Lower lobe of right lung (tissue), 2 donors: Measurements from ENCODE around the gene SLC36A3. TPM values are rescaled to one million over a fixed set of nuclear protein-coding genes. Genes with fewer than 3 reads are reported as not detected.

Experiments
- ATAC-seq, 2 donors: fragments of 200-7000 bp; cut with Tn5 transposase; one replicate each; pipeline ENCODE4 v1.9.1; 2020 to 2022; ENCODE audit warnings: mild to moderate bottlenecking in 2 of 2, moderate library complexity in 2 of 2
- DNase-seq: peaks from one replicate; pipeline ENCODE4 v3.0.0-alpha.2; 2020
- H3K27ac ChIP-seq: fragments of 200-600 bp; one replicate; pipeline ENCODE4 v1.8.0; 2022
- H3K27me3 ChIP-seq: fragments of 200-600 bp; one replicate; pipeline ENCODE4 v1.8.0; 2022; ENCODE audit warnings: low read depth
- H3K36me3 ChIP-seq: fragments of 200-600 bp; one replicate; pipeline ENCODE4 v1.8.0; 2022; ENCODE audit warnings: mild to moderate bottlenecking
- H3K4me1 ChIP-seq: fragments of 200-600 bp; one replicate; pipeline ENCODE4 v1.8.0; 2022
- H3K4me3 ChIP-seq: fragments of 200-600 bp; one replicate; pipeline ENCODE4 v1.8.0; 2022; ENCODE audit warnings: mild to moderate bottlenecking
- H3K9me3 ChIP-seq: fragments of 200-600 bp; one replicate; pipeline ENCODE4 v1.8.0; 2022
- intact Hi-C: fragments of 100-400 bp; cut with DNase I; formaldehyde crosslinking; loops from one replicate; pipeline ENCODE4 v1.11.0; 2022
- total RNA-seq: library from RNA; stranded (reverse); fragmentation: NEBNext Ultra II Directional; extraction: Animal tissue kit (Norgen Biotek cat#: 25700); gene quantifications from one replicate; pipeline ENCODE4 v1.2.1, GENCODE V29; 2021
- TF ChIP-seq, protein P1 (sequence below): fragments of 200-600 bp; IDR thresholded peaks from one replicate; pipeline ENCODE4 v1.8.0; 2022; ENCODE audit warnings: antibody characterized with exemption, mild to moderate bottlenecking
- donor health status: DM: no; HTN: yes; CAD: no; lungs with severe emphysema.

Gene SLC36A3
- total RNA-seq, 1 donor from 2014 or later, result not detected

GRCh38 chr5:151298063-151298855 is 5.3 kb downstream of the SLC36A3 start:
- intact Hi-C loops, result no loop called here
- DNase-seq (no peak), ATAC-seq (peak in 1 of 2 donors; percentile 60)
- peaks cover 4% of the 10 kb centered on the region for H3K4me1 ChIP-seq
- TF ChIP-seq, protein P1, sequence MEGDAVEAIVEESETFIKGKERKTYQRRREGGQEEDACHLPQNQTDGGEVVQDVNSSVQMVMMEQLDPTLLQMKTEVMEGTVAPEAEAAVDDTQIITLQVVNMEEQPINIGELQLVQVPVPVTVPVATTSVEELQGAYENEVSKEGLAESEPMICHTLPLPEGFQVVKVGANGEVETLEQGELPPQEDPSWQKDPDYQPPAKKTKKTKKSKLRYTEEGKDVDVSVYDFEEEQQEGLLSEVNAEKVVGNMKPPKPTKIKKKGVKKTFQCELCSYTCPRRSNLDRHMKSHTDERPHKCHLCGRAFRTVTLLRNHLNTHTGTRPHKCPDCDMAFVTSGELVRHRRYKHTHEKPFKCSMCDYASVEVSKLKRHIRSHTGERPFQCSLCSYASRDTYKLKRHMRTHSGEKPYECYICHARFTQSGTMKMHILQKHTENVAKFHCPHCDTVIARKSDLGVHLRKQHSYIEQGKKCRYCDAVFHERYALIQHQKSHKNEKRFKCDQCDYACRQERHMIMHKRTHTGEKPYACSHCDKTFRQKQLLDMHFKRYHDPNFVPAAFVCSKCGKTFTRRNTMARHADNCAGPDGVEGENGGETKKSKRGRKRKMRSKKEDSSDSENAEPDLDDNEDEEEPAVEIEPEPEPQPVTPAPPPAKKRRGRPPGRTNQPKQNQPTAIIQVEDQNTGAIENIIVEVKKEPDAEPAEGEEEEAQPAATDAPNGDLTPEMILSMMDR, result no peak
- H3K9me3 ChIP-seq, result no peaks in the 10 kb centered on the region
- H3K36me3 ChIP-seq, result no peaks in the 10 kb centered on the region
- H3K27ac ChIP-seq, result no peak overlapping the region
- no peak overlapping the region for H3K4me3 ChIP-seq
- H3K27me3 ChIP-seq, result no peaks in the 10 kb centered on the region

- Histone ChIP-seq H3K9me3 (no peaks in the 10 kb centered on the region), H3K4me1 (peaks cover 4% of the 10 kb centered on the region), H3K36me3 (no peaks in the 10 kb centered on the region), H3K27me3 (no peaks in the 10 kb centered on the region), H3K4me3 (no peak overlapping the region), H3K27ac (no peak overlapping the region)
- ATAC-seq (no peak), DNase-seq (no peak)
- intact Hi-C loops, result no loop called here
- TF ChIP-seq, protein P1, result no peak
Observed at GRCh38 chr5:151296974-151297373, 6.6 kb downstream of the SLC36A3 start.

- Histone ChIP-seq H3K27ac (no peak overlapping the region), H3K27me3 (no peaks in the 10 kb centered on the region), H3K4me1 (peaks cover 4% of the 10 kb centered on the region), H3K9me3 (no peaks in the 10 kb centered on the region), H3K4me3 (no peak overlapping the region), H3K36me3 (no peaks in the 10 kb centered on the region)
- ATAC-seq, result no peak
- intact Hi-C loops, result no loop called here
- no peak for DNase-seq
- TF ChIP-seq, protein P1, result no peak
Observed at GRCh38 chr5:151296478-151296830, 7.1 kb downstream of the SLC36A3 start.

- Histone ChIP-seq H3K27me3 (no peaks in the 10 kb centered on the region), H3K9me3 (no peaks in the 10 kb centered on the region), H3K27ac (no peak overlapping the region), H3K36me3 (no peaks in the 10 kb centered on the region), H3K4me1 (peaks cover 4% of the 10 kb centered on the region), H3K4me3 (no peak overlapping the region)
- ATAC-seq (no peak), DNase-seq (no peak)
- intact Hi-C loops, result no loop called here
- TF ChIP-seq, protein P1, result no peak
Observed at GRCh38 chr5:151295791-151296477, 7.6 kb downstream of the SLC36A3 start.

- Histone ChIP-seq H3K36me3 (no peaks in the 10 kb centered on the region), H3K27ac (no peak overlapping the region), H3K27me3 (no peaks in the 10 kb centered on the region), H3K9me3 (no peaks in the 10 kb centered on the region), H3K4me3 (no peak overlapping the region), H3K4me1 (peaks cover 4% of the 10 kb centered on the region)
- TF ChIP-seq, protein P1, result no peak
- ATAC-seq (peak; percentile 59 to 78), DNase-seq (no peak)
- intact Hi-C loops, result no loop called here
Observed at GRCh38 chr5:151295138-151295537, 8.4 kb downstream of the SLC36A3 start.
